ENCODE data around the gene NOSIP.
A peak's percentile ranks its signal among the peaks of the same experiment; 100 is the strongest.
"Not testable (repeated sequence)": the region's sequence is repeated elsewhere in the genome, so short reads cannot be mapped to it uniquely, and the experiment has no call there.

NOSIP gene

GRCh38 chr19:49580264-49581006 lies at the start of gene NOSIP:
Gene NOSIP, minus strand, starts transcription at chr19:49580556. Its CDS starts 19,865 bp downstream, at chr19:49560691.
- Histone ChIP-seq H3K27ac (ENCODE audit: poor library complexity, severe bottlenecking) (peak within 1 kb of the TSS; percentile 35), H3K4me3 (ENCODE audit: severe bottlenecking) (peak within 1 kb of the TSS; percentile 48), H3K27me3 (ENCODE audit: insufficient read depth, poor library complexity, severe bottlenecking) (no peaks in the 10 kb centered on the region), H3K36me3 (ENCODE audit: low read depth) (peaks cover 9% of the 10 kb centered on the region), H3K4me1 (ENCODE audit: insufficient read depth, poor library complexity, severe bottlenecking) (peaks cover 6% of the 10 kb centered on the region), H3K9me3 (ENCODE audit: severe bottlenecking) (no peaks in the 10 kb centered on the region)
- TF ChIP-seq CTCF (IDR thresholded peaks at IDR 0.05; ENCODE audit: poor library complexity, severe bottlenecking): no peak
- peak; percentile 93 for DNase-seq (ENCODE audit: low spot score)
- peak; percentile 89 for ATAC-seq (ENCODE audit: low read depth)

- peaks cover 3% of the 10 kb centered on the region; the same call in 1 of the 2 replicates for H3K36me3 ChIP-seq (ENCODE audit: low read depth)
- no peaks in the 10 kb centered on the region for H3K4me1 ChIP-seq (ENCODE audit: insufficient read depth, poor library complexity, severe bottlenecking)
- no peaks in the 10 kb centered on the region for H3K27me3 ChIP-seq (ENCODE audit: insufficient read depth, poor library complexity, severe bottlenecking)
- no peaks in the 10 kb centered on the region for H3K9me3 ChIP-seq (ENCODE audit: severe bottlenecking)
- no peak for TF ChIP-seq CTCF (IDR thresholded peaks at IDR 0.05; ENCODE audit: poor library complexity, severe bottlenecking)
- DNase-seq (ENCODE audit: low spot score) (no peak), ATAC-seq (ENCODE audit: low read depth) (no peak)
- H3K4me3 ChIP-seq (ENCODE audit: severe bottlenecking): no peak overlapping the region
- H3K27ac ChIP-seq (ENCODE audit: poor library complexity, severe bottlenecking): no peak overlapping the region
These were observed 49.3 kb upstream of the NOSIP start for GRCh38 chr19:49629659-49630058.

DNA sequence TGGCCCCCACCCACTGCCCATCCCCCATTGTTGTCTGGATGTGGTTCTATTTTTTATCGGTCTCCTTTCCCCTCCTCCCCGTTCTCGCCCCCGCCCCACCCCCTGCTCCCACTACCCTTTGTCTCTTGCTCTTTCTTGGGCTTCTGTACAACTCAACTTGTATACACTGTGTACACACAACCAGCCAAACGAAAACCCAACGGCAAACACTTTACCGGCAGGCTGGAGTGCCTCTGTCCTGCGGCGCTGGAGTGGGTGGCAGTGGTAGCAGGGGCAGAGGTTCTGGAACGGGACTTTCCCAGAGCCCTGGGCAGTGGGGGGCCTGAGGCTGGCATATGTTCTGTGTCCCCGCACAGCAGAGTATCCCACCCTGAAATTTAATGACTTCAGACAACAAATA lies 45.9 kb upstream of the NOSIP start:
- Histone ChIP-seq H3K4me1 (ENCODE audit: insufficient read depth, poor library complexity, severe bottlenecking) (no peaks in the 10 kb centered on the region), H3K36me3 (ENCODE audit: low read depth) (no peaks in the 10 kb centered on the region; the same call in none of the 2 replicates), H3K27ac (ENCODE audit: poor library complexity, severe bottlenecking) (no peak overlapping the region), H3K4me3 (ENCODE audit: severe bottlenecking) (no peak overlapping the region), H3K9me3 (ENCODE audit: severe bottlenecking) (no peaks in the 10 kb centered on the region), H3K27me3 (ENCODE audit: insufficient read depth, poor library complexity, severe bottlenecking) (no peaks in the 10 kb centered on the region)
- no peak for DNase-seq (ENCODE audit: low spot score)
- TF ChIP-seq CTCF (IDR thresholded peaks at IDR 0.05; ENCODE audit: poor library complexity, severe bottlenecking): no peak
- no peak for ATAC-seq (ENCODE audit: low read depth)

DNA sequence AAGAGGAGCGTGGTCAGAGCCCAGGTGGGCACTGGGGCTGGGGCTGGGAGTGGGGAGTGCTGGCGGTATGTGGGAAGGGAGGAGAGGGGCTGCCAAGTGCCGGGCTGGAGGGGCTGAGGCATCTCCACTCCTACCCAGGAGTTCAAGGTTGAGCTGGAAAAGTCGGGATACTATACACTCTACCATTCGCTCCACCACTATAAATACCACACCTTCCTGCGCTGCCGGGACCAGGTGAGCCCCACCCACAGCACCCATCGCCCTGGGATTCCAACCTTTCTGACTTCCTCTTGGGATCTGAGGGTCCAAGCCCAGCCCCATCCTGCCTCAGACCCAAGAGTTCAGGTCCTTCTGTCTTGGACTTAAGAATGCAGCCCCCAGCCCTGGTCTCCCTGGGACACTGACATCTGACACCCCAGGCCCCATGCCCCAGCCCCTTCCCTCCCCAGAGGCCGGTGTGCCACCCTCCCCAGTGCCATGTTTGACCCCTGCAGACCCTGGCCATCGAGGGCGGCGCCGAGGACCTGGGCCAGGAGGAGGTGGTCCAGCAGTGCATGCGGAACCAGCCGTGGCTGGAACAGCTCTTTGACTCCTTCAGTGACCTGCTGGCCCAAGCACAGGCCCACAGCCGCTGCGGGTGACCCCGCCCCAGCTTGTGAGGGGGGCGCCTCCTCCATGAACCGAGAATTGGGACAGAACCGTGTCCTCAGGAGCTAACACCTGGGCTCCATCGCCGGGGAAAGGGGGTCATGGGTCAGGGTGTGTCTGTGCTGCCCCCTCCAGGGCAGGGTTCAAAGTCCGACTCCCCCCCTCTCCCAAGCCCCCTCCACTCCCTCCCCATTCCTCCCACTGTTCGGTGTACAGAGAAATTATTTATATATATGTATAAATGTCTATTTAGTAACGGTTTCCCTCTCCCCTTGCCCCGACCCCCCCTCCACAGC lies 44.9 kb upstream of the NOSIP start:
- Histone ChIP-seq H3K27me3 (ENCODE audit: insufficient read depth, poor library complexity, severe bottlenecking) (no peaks in the 10 kb centered on the region), H3K4me1 (ENCODE audit: insufficient read depth, poor library complexity, severe bottlenecking) (no peaks in the 10 kb centered on the region), H3K36me3 (ENCODE audit: low read depth) (peaks cover 1% of the 10 kb centered on the region), H3K4me3 (ENCODE audit: severe bottlenecking) (no peak overlapping the region), H3K9me3 (ENCODE audit: severe bottlenecking) (no peaks in the 10 kb centered on the region), H3K27ac (ENCODE audit: poor library complexity, severe bottlenecking) (no peak overlapping the region)
- DNase-seq (ENCODE audit: low spot score) (no peak), ATAC-seq (ENCODE audit: low read depth) (0 out of 3 replicates have a peak, but pooled peaks have one; percentile 21)
- TF ChIP-seq CTCF (IDR thresholded peaks at IDR 0.05; ENCODE audit: poor library complexity, severe bottlenecking): no peak

DNA sequence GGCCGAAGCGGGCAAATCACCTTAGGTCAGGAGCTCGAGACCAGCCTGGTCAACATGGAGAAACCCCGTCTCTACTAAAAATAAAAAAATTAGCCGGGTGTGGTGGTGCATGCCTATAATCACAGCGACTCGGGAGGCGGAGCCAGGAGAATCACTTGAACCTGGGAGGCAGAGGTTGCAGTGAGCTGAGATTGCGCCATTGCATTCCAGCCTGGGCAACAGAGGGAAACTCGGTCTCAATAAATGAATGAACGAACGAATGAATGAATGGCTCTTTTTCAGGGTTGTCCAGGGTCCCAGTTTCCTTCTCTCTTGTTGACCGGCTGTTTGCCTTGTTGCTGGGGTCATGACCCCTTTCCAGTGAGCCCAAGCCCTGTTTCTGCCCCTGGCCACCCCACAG lies 37.5 kb upstream of the NOSIP start:
- not testable (repeated sequence) for H3K4me3 ChIP-seq (ENCODE audit: severe bottlenecking); H3K27ac ChIP-seq (ENCODE audit: poor library complexity, severe bottlenecking); ATAC-seq (ENCODE audit: low read depth); DNase-seq (ENCODE audit: low spot score); H3K27me3 ChIP-seq (ENCODE audit: insufficient read depth, poor library complexity, severe bottlenecking); H3K9me3 ChIP-seq (ENCODE audit: severe bottlenecking)
- Histone ChIP-seq H3K4me1 (ENCODE audit: insufficient read depth, poor library complexity, severe bottlenecking) (peaks cover 15% of the 10 kb centered on the region), H3K36me3 (ENCODE audit: low read depth) (peaks cover 45% of the 10 kb centered on the region)
